Skin epidermis (tissue), 12 donors: ENCODE results near the gene UBIAD1.
"Not testable (repeated sequence)": the region's sequence is repeated elsewhere in the genome, so short reads cannot be mapped to it uniquely, and the experiment has no call there.

Experiments used
- H3K27ac ChIP-seq, 21 experiments: fragments of 200-600 bp; sonication (generic) in 11 of 21; one replicate each; pipeline ENCODE4 v1.5.0; 2020; ENCODE audit warnings: mild to moderate bottlenecking in 3 of 21, inconsistent platforms in 2 of 21, moderate library complexity in 2 of 21
- H3K4me3 ChIP-seq, 7 experiments: fragments of 200-600 bp; sonication (generic) in 2 of 7; one replicate each; pipeline ENCODE4 v1.5.0; 2020; ENCODE audit warnings: inconsistent platforms in 2 of 7, mild to moderate bottlenecking in 2 of 7, moderate library complexity in 1 of 7

Gene UBIAD1, protein sequence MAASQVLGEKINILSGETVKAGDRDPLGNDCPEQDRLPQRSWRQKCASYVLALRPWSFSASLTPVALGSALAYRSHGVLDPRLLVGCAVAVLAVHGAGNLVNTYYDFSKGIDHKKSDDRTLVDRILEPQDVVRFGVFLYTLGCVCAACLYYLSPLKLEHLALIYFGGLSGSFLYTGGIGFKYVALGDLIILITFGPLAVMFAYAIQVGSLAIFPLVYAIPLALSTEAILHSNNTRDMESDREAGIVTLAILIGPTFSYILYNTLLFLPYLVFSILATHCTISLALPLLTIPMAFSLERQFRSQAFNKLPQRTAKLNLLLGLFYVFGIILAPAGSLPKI

DNA sequence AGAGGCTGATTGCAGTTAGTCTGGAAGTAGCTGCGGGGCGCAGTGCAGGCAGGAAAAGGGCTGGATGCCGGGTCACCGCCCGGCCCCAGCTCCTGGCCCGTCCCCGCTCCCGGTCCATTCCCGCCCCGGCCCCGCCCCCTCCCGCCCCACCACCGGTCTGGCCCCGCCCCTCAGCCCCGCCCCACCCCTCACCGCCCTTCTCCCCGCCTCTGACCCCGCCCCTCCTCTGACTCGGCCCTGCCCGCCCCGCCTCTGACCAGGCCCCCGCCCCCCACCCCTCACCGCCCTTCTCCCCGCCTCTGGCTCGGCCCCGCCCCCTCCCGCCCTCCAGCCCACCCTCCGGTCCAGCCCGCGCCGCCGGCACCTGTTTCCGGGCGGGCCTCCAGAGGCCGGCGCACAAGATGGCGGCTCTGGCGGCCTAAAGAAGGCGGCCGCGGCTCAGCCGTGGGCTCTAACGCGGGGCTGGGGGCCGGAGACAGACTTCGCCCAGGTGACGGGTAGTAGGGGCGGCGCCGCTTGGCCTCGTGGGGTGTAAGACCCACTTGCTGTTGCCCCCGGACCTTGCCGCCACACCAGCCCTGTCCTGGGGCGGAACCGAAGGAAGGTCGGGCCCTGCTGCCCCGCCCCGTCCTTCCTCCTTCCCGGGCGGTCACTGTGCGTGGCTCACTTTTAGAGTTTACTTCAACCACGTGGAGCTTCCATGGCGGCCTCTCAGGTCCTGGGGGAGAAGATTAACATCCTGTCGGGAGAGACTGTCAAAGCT is at the start of gene UBIAD1:
UBIAD1 (plus strand) TSS at position 367 of the 763 bp plus-strand sequence; CDS start at position 701, 334 bp downstream.
- H3K4me3 ChIP-seq, result peak within 1 kb of the TSS; percentile 63 to 89 (median 79)
- peak within 1 kb of the TSS; percentile 74 to 98 (median 94) for H3K27ac ChIP-seq

DNA sequence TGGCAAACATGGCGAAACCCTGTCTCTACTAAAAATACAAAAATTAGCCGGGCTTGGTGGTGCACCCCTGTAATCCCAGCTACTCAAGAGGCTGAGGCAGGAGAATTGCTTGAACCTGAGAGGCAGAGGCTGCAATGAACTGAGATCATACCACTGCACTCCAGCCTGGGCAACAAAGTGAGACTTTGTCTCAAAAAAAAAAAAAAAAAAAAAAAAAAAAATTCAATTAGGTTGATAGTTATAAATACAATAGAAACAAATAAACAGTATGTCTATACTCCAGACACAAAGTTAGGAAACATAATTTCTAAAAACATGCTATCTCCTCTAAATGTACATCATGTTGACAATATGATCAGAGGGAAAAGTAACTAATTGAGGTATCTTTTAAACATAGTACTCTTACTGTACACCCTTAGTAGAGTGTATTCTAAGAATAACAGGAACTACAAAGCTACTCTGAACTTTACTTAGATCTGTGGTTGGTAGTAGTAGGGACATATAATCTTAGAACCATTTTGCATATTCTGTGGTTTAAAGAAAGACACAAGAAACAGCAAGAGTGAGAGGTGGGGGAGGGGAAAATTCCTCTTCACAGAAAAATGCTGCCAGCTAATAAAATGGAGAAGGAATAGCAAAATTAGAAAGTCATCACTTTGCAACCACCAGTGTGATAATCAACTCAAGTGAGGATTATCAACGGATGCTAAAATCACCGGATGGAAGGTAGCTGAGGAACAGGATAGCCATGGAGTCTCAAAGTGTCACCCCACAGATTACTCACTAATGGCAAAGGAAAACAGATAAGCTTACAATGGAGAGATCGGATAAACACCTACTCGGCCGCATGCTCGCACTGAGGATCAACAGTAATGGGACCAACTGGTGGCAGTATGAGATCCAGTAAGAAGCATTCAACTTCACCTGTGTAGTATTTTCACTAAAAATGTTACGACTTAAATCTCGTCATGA is 45.6 kb upstream of the UBIAD1 start:
- no peak overlapping the region for H3K4me3 ChIP-seq
- no peak overlapping the region for H3K27ac ChIP-seq

DNA sequence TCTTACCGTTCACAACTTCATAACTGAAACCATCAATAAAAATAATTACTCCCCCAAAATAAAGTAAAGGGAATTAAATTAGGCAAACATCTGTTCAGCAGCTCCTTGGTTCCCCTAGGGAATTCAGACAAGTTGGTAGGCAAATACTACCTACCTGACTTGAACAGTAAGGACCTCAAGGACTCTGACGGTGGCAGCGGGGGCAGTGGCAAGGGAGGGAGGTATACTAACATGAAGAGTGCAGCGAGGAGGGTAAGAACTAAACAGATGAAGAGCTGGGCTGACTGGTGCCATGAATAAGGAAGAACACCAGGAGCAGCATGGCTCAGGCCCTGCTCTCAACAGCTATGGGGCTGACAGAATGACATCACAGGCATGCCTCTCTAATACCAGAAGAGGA is 43.8 kb upstream of the UBIAD1 start:
- H3K4me3 ChIP-seq, result no peak overlapping the region
- no peak overlapping the region for H3K27ac ChIP-seq

DNA sequence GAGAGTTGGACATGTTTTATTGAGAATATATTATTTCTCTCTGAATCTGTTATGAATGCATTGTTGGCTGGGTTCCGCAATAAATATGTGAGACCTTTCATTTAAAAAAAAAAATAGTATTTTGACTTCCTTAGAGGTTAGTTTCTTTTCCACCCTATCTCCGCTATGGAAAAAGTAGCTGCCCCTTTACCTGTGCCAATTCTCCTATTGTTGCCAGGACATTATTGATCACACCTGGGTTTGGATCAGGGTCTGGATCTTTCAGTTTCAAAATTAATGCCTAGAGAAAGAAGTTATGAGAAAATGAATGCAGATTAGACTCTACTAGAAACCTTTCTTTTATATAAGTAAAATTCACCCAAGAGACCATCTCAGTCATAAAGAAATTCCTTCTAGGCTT is 39.8 kb upstream of the UBIAD1 start:
- H3K27ac ChIP-seq, result no peak overlapping the region
- no peak overlapping the region for H3K4me3 ChIP-seq

DNA sequence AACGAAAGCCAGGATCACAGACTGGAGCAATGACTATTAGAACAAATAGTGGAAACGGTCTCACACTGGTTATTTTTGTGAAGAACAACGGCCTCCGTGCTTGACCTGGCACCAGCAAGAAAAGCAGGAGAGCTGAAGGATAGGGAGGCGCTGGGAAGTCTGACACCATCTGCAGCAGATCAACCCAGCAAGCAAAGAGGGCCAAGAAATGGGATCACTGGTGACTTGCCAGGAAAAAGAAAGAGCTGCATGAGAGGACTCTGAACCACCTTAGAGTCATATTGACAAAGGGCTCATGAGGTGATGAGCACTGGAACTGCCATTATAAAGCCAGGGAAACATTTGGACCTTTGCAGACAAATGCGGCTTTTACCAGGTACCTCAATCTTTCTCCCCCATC is 35.6 kb upstream of the UBIAD1 start:
- Histone ChIP-seq H3K4me3 (no peak overlapping the region), H3K27ac (no peak overlapping the region)

DNA sequence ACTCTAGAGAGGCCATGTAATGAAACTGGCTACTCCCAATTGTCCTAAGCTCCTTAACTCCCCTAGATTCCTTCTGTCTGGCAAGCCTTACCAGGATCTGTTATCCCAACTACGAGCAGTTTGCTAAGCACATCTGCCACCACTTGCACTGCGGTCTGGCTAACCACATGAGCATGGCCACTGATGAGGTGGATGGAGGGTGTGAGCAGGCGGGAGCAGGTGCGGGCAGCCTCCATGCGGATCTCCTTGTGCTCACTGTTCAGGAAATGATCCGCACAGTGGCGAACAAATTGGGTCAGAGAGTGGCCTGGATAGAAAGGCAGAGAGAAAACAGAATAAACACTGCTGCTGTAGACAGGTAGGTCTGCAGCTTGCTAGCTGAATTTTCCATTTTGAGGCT is 34.7 kb upstream of the UBIAD1 start:
- Histone ChIP-seq H3K4me3 (no peak overlapping the region), H3K27ac (no peak overlapping the region)

DNA sequence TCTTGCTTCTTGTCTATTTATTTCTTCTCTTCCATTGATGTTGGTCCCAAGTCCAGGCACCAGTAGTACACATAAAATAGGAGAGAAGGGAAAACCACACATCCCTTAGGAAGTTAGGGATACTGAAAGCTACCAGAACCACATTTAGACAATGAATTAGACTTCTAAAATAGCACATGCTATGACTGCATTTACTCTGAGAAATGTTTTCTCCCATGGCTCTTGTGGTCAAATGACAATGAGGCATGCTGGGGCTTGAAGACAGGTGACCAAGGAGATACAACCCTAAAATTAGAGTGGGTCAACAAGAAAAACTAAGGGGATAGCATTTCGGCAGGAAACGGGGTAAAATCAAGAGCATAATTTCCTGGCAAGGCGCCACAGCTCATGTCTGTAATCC is 27.8 kb upstream of the UBIAD1 start:
- Histone ChIP-seq H3K4me3 (no peak overlapping the region), H3K27ac (peak overlapping the region in 4 of 21 experiments; percentile 3 to 54 (median 25))

DNA sequence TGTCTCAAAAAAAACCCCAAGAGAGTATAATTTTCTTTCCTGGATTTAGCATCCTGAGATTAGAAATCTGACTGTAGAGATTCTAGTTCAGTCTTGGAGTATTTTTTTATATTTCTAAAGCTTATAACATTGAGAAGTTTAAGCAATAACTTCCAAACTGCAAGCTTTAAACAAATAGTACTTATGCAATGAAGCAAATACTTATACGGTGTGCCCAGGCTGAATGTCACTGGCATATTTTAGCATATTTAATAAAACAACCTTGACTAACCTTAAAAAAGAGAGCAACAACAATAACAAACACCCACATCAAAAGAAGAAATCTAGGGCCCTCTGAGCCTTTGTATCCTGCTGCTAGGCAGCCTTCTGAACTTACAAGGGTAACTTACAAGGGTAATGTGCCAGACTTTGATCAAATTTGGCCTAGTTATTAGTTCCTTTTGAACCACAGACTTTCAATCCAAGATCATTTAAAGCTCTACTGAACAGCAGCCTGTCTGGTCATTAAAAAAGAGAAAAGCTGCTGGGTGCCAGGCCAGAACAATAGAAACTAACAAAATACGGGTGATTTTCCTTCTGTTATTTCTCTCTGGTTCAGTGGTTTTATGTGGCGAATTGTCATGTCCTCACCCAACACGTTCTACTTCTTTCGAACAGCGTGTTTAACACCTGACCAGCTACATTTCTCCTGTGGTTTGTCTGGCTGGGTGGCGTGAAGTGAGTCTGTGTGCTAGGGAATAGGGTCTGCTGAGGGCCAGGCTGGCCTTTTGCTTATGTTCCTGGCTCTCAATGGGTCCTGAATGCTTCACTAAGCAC is 26.9 kb upstream of the UBIAD1 start:
- H3K27ac ChIP-seq, result peak overlapping the region in 4 of 21 experiments; percentile 3 to 54 (median 29)
- no peak overlapping the region for H3K4me3 ChIP-seq

DNA sequence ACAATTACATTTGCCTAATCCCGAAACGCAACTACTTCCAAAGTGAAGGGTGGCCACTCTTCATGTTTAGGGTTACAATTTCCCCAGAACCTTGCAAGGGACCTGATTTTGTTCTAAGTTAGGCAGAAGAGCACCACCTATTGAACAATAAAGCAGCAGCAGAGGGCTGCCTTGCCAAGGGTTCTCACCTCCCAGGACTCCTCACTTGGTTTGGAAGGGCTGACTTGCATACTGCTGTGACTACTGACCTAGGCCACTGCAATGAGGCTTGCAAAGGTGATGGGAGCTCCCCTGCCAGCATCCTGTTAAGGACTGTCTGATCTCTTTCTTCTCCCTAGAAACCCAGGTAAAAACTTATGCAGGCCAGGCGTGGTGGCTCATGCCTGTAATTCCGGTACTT is 24.8 kb upstream of the UBIAD1 start:
- no peak overlapping the region for H3K4me3 ChIP-seq
- no peak overlapping the region for H3K27ac ChIP-seq

DNA sequence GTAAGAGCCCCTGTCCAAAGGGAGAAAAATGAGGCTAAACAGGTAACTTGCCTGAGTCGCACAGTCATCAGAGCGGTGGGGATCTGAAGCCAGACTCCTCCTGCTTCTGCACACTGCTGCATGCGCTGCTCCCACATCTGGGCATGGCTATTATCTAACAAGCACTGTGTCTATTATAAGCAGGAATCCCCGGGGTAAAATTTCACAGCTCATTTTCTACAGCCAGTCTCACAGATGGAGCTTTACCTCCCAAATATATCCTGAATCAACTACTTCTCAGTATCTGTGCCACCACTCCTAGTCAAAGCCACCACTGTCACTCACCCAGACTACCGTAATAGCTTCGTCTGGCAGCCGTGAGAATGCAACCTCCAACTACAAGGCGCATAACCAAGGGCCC is 20.5 kb upstream of the UBIAD1 start:
- Histone ChIP-seq H3K4me3 (no peak overlapping the region), H3K27ac (no peak overlapping the region)

DNA sequence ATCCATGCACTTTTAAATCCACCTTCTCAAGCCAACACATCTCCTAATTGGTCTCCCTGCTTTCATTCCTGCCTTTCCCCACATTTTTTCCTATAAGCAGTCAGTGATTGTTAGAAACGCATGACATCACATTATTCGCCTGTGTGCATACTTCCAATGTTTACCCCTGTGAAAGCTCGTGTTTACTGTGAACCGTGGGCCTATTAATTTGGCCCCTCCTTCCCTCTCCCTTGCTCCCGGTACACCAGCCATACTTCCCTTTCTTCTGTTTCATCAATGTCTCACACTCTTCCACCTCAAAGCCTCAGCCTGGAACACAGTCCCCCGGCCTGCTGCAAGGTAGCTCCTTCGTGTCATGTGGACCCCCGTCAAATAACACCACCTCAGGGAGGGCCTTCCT is 19.8 kb upstream of the UBIAD1 start:
- Histone ChIP-seq H3K4me3 (no peak overlapping the region), H3K27ac (no peak overlapping the region)

DNA sequence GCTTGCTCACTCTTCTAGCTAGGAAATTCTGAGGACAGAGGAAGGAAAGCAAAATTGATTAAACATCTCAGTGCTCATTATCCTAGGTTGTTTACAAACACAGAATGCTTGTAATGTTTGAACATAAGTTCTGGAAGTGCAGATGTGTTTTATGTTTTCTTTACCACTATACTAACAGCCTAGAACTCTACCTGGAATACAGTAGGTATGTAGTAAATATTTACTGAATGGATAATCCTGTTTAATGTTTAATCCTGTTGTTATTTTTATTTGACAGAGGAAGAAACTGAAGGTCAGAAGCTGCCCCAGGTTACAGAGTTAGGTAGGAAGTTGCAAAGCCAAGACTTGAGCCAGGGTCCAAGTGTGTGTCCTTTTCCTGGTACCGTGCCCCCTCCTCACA is 16.7 kb upstream of the UBIAD1 start:
- H3K4me3 ChIP-seq, result no peak overlapping the region
- no peak overlapping the region for H3K27ac ChIP-seq

DNA sequence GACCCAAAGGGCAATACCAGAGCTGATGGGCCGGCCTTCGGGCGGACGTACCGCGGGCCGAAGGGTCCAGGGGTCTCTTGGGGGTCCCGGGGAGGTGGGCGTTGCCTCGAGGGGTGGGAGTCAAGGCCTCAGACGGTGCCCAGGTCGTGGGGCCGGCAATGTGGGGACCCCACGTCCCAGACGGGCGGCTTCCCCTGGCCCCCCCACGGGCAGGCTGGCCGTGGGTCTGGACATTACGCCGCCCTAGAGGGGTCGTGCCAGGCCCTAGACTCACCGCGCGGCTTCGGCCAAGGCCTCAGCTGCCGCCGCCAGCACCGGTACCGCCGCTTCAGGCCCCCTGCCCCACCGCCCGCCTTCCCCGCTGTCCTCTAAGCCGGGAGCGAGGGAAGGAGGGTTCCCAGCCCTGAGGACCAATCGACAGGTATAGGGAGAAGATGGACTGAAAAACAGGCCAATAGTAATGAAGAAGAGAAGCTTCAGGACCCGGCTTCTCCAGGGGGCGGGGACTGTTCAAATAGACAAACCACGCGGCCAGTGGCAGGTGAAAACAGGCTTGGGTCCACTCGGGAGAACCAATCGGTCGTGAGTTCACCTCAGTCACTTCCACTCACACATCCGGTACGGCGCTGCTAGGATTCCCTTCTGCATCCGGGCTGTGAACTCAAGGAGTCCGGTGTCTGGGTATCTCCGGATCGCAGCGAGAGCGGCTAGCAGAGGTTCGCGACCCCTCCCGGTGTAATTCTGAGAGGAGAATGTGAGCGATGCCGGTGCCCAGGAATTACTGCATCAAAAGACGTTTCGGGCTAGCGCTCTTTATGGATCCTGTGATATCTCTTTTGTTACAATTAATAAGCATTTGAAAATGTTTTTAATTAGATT is 10.6 kb upstream of the UBIAD1 start, which contains the start of gene MTOR:
MTOR (minus strand) TSS at position 381 of the 879 bp plus-strand sequence. CDS start 3,142 bp downstream, outside the sequence.
- H3K27ac ChIP-seq, result peak within 1 kb of the TSS; percentile 38 to 95 (median 89)
- H3K4me3 ChIP-seq, result peak within 1 kb of the TSS; percentile 79 to 100 (median 88)

DNA sequence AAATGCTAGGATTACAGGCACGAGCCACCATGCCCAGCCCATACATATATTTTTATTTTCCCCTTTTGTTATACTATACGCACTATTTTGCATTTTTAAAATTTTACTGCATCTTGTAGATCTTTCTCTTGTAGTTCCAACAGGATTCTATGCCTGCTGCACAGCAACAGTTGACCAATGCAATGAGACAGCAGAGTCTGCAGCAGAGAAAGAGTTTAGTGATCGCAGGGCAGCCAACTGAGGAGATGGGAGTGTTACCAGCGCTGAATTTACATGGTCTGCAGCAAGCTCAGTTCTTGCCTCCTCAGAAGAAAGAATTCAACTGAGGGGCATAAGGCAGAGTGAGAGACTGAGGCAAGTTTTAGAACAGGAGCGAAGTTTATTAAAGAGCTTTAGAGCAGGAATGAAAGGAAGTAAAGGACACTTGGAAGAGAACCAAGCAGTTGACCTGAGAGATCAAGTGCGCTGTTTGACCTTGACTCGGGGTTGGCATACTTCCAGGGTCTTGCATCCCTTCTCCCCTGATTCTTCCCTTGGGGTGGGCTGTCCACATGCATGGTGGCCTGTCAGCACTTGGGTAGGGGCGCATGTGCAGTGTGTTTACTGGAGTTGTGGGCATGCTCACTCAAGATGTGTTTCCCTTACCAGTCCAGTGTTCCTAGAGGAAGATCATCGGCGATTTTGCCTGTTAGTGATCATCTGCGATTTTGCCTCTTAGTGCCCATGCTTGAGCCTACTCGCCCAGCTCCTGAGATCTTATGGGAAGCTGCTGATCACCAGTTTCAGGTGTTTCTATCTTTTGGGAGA is 6.5 kb upstream of the UBIAD1 start:
- no peak overlapping the region for H3K4me3 ChIP-seq
- no peak overlapping the region for H3K27ac ChIP-seq

DNA sequence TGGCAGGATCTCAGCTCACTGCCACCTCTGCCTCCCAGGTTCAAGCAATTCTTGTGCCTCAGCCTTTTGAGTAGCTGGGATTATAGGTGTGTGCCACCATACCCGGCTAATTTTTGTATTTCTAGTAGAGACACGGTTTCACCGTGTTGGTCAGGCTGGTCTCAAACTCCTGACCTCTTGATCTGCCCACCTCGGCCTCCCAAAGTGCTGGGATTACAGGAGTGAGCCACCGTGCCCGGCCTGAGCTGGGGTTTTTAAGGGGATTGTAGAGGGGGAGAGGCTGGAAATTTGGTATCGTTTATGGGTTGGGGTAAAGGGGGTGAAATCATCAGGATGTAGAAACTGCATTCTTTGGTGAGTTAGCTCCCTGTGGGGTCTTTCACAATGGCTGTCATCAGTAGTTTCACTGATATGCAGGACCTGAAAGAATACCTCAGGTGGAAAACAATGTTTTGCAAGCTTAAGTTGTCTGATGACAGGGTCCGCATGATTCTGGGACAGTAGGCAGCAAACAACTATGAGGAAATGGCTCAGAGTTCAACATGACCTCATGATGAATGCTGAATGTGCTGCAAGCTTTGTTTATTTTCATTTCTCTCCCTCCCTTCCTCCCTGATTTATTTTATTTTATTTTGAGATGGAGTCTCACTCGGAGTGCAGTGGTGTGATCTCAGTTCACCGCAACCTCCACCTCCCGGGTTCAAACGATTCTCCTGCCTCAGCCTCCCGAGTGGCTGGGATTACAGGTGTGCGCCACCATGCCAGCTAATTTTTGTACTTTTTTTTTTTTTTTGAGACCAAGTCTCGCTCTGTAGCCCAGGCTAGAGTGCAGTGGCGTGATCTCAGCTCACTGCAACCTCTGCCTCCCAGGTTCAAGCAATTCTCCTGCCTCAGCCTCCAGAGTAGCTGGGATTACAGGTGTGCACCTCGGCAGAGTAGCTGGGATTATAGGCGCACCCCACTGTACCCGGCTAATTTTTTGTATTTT is 5.4 kb upstream of the UBIAD1 start:
- H3K27ac ChIP-seq, H3K4me3 ChIP-seq: not testable (repeated sequence)

DNA sequence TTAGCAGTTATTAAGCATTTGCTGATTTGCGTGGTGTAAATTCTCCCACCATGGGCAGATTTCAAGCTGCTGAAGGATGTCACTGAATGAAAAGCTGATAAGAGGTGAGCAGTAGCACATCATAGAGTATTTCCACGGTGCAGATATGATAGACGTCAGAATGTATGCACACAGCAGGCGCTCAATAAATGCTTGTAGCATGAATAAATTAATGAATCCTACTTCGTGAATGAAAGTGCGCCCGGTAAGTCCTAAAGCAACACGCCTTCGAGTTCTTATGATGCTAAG is 510 bp upstream of the UBIAD1 start:
- H3K4me3 ChIP-seq, result peak overlapping the region; percentile 5 to 79 (median 63)
- peak overlapping the region in 1 of 21 experiments; percentile 35 for H3K27ac ChIP-seq
